Pancreas (tissue), 10 donors: Measurements from ENCODE around the gene BACE1. TPM values are rescaled to one million over a fixed set of nuclear protein-coding genes. Genes with fewer than 3 reads are reported as not detected.

Source experiments
- ATAC-seq, 4 donors: fragments of 200-7000 bp; cut with Tn5 transposase; one replicate each; pipeline versions ENCODE4 v1.8.0 to v1.9.1; 2020; ENCODE audit warnings: mild to moderate bottlenecking in 4 of 4, moderate library complexity in 4 of 4
- DNase-seq, 6 donors: peaks; one replicate each; pipeline ENCODE4 v3.0.0-alpha.2; 2020
- FAIRE-seq: peaks from 2 replicates; lab custom pipeline; 2012; peaks lifted over from hg19 to GRCh38; lab: Jason Lieb, UNC
- H3K27ac ChIP-seq, 4 donors: fragments of 200-600 bp; sonication (generic); 1 replicate in 3 of 4; 2 replicates in 1 of 4; pipeline versions ENCODE4 v1.5.0 to v1.8.0; 2020
- H3K27me3 ChIP-seq, 4 donors: fragments of 200-600 bp; one replicate each; pipeline ENCODE4 v1.8.0; 2021
- H3K36me3 ChIP-seq, 3 donors: fragments of 200-600 bp; sonication (generic) in 1 of 3; one replicate each; pipeline versions ENCODE4 v1.5.0 to v1.8.0; 2020 to 2021
- H3K4me1 ChIP-seq, 3 donors: fragments of 200-600 bp; one replicate each; pipeline ENCODE4 v1.8.0; 2021
- H3K4me3 ChIP-seq, 4 donors: fragments of 200-600 bp; sonication (generic) in 2 of 4; one replicate each; pipeline versions ENCODE4 v1.5.0 to v1.8.0; 2020 to 2021
- H3K9me3 ChIP-seq, 4 donors: fragments of 200-600 bp; one replicate each; pipeline ENCODE4 v1.8.0; 2021
- CTCF ChIP-seq, 4 donors: fragments of 200-600 bp; sonication (generic) in 3 of 4; IDR thresholded peaks; one replicate each; pipeline versions ENCODE4 v1.5.0 to v1.8.0; 2021; ENCODE audit warnings: antibody characterized with exemption in 4 of 4
- WGBS, 2 donors: extraction: QIAGEN DNeasy Blood & Tissue Kit; methylation state at CpG; one replicate each; pipeline ENCODE4 v1.1.7; 2013; 5-methylcytosine and 5-hydroxymethylcytosine counted together
- intact Hi-C, 3 donors: fragments of 100-400 bp; cut with DNase I; formaldehyde crosslinking; loops; one replicate each; pipeline versions ENCODE4 v1.11.1 to v1.14.2; 2022
- polyA plus RNA-seq, 2 donors: library from polyadenylated mRNA; stranded (reverse); fragments of 200-250 nt; gene quantifications; one replicate each; pipeline ENCODE4 v1.2.3, GENCODE V29; 2013
- total RNA-seq, 6 donors: library from RNA; stranded (reverse); fragmentation: NEBNext Ultra II Directional in 4 of 6; extraction: Animal tissue kit (Norgen Biotek cat#: 25700) in 4 of 6; gene quantifications; one replicate each; pipeline versions ENCODE4 v1.2.1 to v1.2.4, GENCODE V29; 2021 to 2023
- donor health status: healthy with polysubstance abuse.
- donor health status: DM: no; HTN: no; CAD: no; lungs with moderate emphysema.
- donor health status: DM: no; HTN: no; CAD: no.
- donor health status: control.
- donor health status: control.
- donor health status: Bipolar disorder and iron deficiency.
- donor health status: DM: yes; HTN: yes; CAD: no.
- donor health status: DM: no; HTN: no; CAD: no.
- donor health status: DM: no; HTN: no; CAD: no.
- donor health status: DM: yes; HTN: yes; CAD: no.

BACE1 gene
- total and polyA plus RNA-seq, 8 donors: 27.8 to 207 (median 103) TPM

DNA sequence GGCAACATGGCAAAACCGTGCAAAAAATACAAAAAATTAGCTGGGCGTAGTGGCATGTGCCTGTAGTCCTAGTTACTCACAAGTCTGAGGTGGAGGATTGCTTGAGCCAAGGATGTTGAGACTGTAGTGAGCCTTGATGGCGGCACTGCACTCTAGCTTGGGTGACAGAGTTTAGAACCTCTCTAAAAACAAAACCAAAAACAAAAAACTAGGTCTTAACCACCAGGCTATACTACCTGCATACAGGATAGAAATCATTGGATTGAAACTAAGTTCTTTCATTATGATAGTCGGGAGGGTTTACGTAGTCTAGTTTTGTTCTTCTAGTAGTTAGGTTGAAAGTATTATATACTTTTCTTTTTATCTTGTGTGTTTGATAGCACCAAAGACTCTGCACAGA is 77.8 kb downstream of the BACE1 start:
- WGBS, 2 donors: 90 to 93% methylated on average over 5 of the region's 5 CpGs
- Histone ChIP-seq H3K9me3 (no peaks in the 10 kb centered on the region), H3K27me3 (no peaks in the 10 kb centered on the region), H3K36me3 (peaks cover 0 to 27% (median 0%) of the 10 kb centered on the region in 3 donors), H3K4me1 (peaks cover 3 to 8% (median 8%) of the 10 kb centered on the region in 3 donors), H3K4me3 (no peak overlapping the region), H3K27ac (no peak overlapping the region)
- ATAC-seq (no peak), FAIRE-seq (no peak), DNase-seq (no peak)
- intact Hi-C loops: loop anchor here in 1 of 3 donors (10.0 kb wide), 1 partner anchor 77 kb away; the partner anchor contains the start of gene BACE1
- no peak for TF ChIP-seq CTCF (IDR thresholded peaks at IDR 0.05)

Other genes with a start within 250 kb of the BACE1 start
- 10 to 100 TPM; 22.5 to 27.3 (median 25.2) TPM for gene SIK3, start 217.8 kb downstream of the BACE1 start, total RNA-seq
- 10 to 100 TPM; 11.1 to 16.2 TPM for gene SIK3, start 217.8 kb downstream of the BACE1 start, polyA plus RNA-seq
- gene PAFAH1B2, start 172.0 kb downstream of the BACE1 start, total RNA-seq: 10 to 100 TPM; 21.8 to 47.7 (median 29.1) TPM
- 10 to 100 TPM; 14.8 to 19.4 TPM for gene PAFAH1B2, start 172.0 kb downstream of the BACE1 start, polyA plus RNA-seq
- 100 to 1,000 TPM in 2 of 6 donors, 10 to 100 TPM in 4; 61.9 to 153 (median 82.5) TPM for gene SIDT2, start 137.5 kb downstream of the BACE1 start, total RNA-seq
- gene SIDT2, start 137.5 kb downstream of the BACE1 start, polyA plus RNA-seq: 10 to 100 TPM; 47.4 to 97.5 TPM
- 100 to 1,000 TPM in 1 of 6 donors, 10 to 100 TPM in 5; 24.1 to 100 (median 59.6) TPM for gene TAGLN, start 116.9 kb downstream of the BACE1 start, total RNA-seq
- 100 to 1,000 TPM; 363 to 430 TPM for gene TAGLN, start 116.9 kb downstream of the BACE1 start, polyA plus RNA-seq
- gene PCSK7, start 84.2 kb downstream of the BACE1 start, total RNA-seq: 10 to 100 TPM; 20.3 to 36.5 (median 27.3) TPM
- 10 to 100 TPM; 27.2 to 44.2 TPM for gene PCSK7, start 84.2 kb downstream of the BACE1 start, polyA plus RNA-seq
- gene RNF214, start 83.6 kb downstream of the BACE1 start, total RNA-seq: 10 to 100 TPM; 14.0 to 23.8 (median 20.8) TPM
- 10 to 100 TPM; 15.7 to 17.8 TPM for gene RNF214, start 83.6 kb downstream of the BACE1 start, polyA plus RNA-seq
- gene BACE1-AS, start 24.9 kb downstream of the BACE1 start, total RNA-seq: 1 to 10 TPM; 2.8 to 5.0 (median 4.0) TPM
- gene BACE1-AS, start 24.9 kb downstream of the BACE1 start, polyA plus RNA-seq: 1 to 10 TPM; 7.6 to 9.1 TPM
- 10 to 100 TPM; 12.9 to 27.4 (median 23.7) TPM for gene CEP164, start 11.6 kb upstream of the BACE1 start, total RNA-seq
- gene CEP164, start 11.6 kb upstream of the BACE1 start, polyA plus RNA-seq: 10 to 100 TPM; 42.1 to 56.3 TPM